Measurements from ENCODE around the gene NCR2. TPM values are rescaled to one million over a fixed set of nuclear protein-coding genes. Genes with fewer than 3 reads are reported as not detected.

Gene NCR2
- total and polyA plus RNA-seq, 9 of the 15 experiments (the other 6 are each of a cell fraction or from before 2014, with no cell fraction given) = not detected

GRCh38 chr6:41318654-41319565 is 16.5 kb upstream of the NCR2 start (continued):
- TF ChIP-seq RUNX1 (IDR thresholded peaks at IDR 0.05; ENCODE audit: low read depth) (0 out of 2 replicates have a peak, but pooled peaks have one; percentile 42), SRSF3 (IDR thresholded peaks at IDR 0.05; ENCODE audit: insufficient read depth, low read length) (no peak), CTBP1 (IDR thresholded peaks at IDR 0.05; ENCODE audit: borderline replicate concordance) (peak; percentile 93), BCL6 (CRISPR knock-in tag; IDR thresholded peaks at IDR 0.05) (no peak), MCM7 (IDR thresholded peaks at IDR 0.05) (no peak), XRCC5 (IDR thresholded peaks at IDR 0.05; ENCODE audit: low read depth, low read length) (peak; percentile 85), SRSF1 (IDR thresholded peaks at IDR 0.05; ENCODE audit: low read depth, low read length) (no peak), HDGF (IDR thresholded peaks at IDR 0.05) (no peak), ZNF277 (CRISPR knock-in tag; IDR thresholded peaks at IDR 0.05; ENCODE audit: borderline replicate concordance) (no peak), NELFE (IDR thresholded peaks at IDR 0.05; ENCODE audit: insufficient read depth, insufficient read length) (no peak), ZNF586 (CRISPR knock-in tag; conservative IDR thresholded peaks at IDR 0.05) (no peak), FIP1L1 (IDR thresholded peaks at IDR 0.05; ENCODE audit: low read depth, low read length, poor library complexity, severe bottlenecking) (no peak), THRA (IDR thresholded peaks at IDR 0.05) (no peak), ZNF384 (IDR thresholded peaks at IDR 0.05; ENCODE audit: low read depth, low read length) (peak; percentile 52; the same call in 1 of the 2 replicates), ATF3 (IDR thresholded peaks at IDR 0.05) (no peak), ATF3 (CRISPR knock-in tag; conservative IDR thresholded peaks at IDR 0.05) (peak; percentile 52; the same call in 1 of the 2 replicates), ELK3 (CRISPR knock-in tag; IDR thresholded peaks at IDR 0.05) (no peak), CBFB (CRISPR knock-in tag; IDR thresholded peaks at IDR 0.05) (no peak), TAF15 (IDR thresholded peaks at IDR 0.05; ENCODE audit: low read depth, low read length) (no peak), CEBPG (CRISPR knock-in tag; IDR thresholded peaks at IDR 0.05) (no peak), CEBPG (tag; conservative IDR thresholded peaks at IDR 0.05 in 1 of 2, IDR thresholded peaks at IDR 0.05 in 1 of 2) (no peak), SNRNP70 (optimal IDR thresholded peaks at IDR 0.05; ENCODE audit: low read depth, low read length) (no peak)
